ENCODE data around the gene PLA2G4A. TPM values are rescaled to one million over a fixed set of nuclear protein-coding genes. Genes with fewer than 3 reads are reported as not detected.

PLA2G4A gene
- total and polyA plus RNA-seq, 2 experiments from 2014 or later = 1.1 to 3.8 TPM

GRCh38 chr1:186878356-186878755, 49.6 kb downstream of the PLA2G4A start:
- DNase-seq (ENCODE audit: low spot score) (no peak), ATAC-seq (no peak)
- H4K20me1 ChIP-seq (replicated peaks; ENCODE audit: insufficient read depth) = no peaks in the 10 kb centered on the region
- H3K27me3 ChIP-seq (ENCODE audit: insufficient read depth) = no peaks in the 10 kb centered on the region
- Mint-ChIP-seq H3K27ac (no peak overlapping the region), H3K4me3 (no peak overlapping the region), H3K27me3 (ENCODE audit: insufficient read depth, low read depth, poor library complexity) (no peaks in the 10 kb centered on the region), H3K9me3 (no peaks in the 10 kb centered on the region), H3K36me3 (ENCODE audit: low read depth) (no peaks in the 10 kb centered on the region), H3K4me1 (peaks cover 30% of the 10 kb centered on the region)
- no peak overlapping the region for H3K4me3 ChIP-seq
- no peaks in the 10 kb centered on the region for H3K79me2 ChIP-seq (replicated peaks; ENCODE audit: insufficient read depth)
- no peak overlapping the region for H2AFZ ChIP-seq
- no peaks in the 10 kb centered on the region for H3K9me2 ChIP-seq (ENCODE audit: insufficient read depth)
- TF ChIP-seq REST (IDR thresholded peaks at IDR 0.05; ENCODE audit: unreplicated experiment) = no peak
- no peak for TF ChIP-seq STAT1 (IDR thresholded peaks at IDR 0.05; ENCODE audit: unreplicated experiment)
- TF ChIP-seq POLR2AphosphoS5 (IDR thresholded peaks at IDR 0.05; ENCODE audit: low read depth) = no peak
- no peak overlapping the region for H3K27ac ChIP-seq (ENCODE audit: low read depth)
- no peaks in the 10 kb centered on the region for H3F3A ChIP-seq (replicated peaks; ENCODE audit: low read depth)
- H3K4me1 ChIP-seq (ENCODE audit: insufficient read depth) = peaks cover 22% of the 10 kb centered on the region
- H3K36me3 ChIP-seq (ENCODE audit: insufficient read depth) = no peaks in the 10 kb centered on the region
- H3K4me2 ChIP-seq = no peak overlapping the region

GRCh38 chr1:186880982-186881381, 52.2 kb downstream of the PLA2G4A start:
- H3F3A ChIP-seq (replicated peaks; ENCODE audit: low read depth) = no peaks in the 10 kb centered on the region
- peaks cover 10% of the 10 kb centered on the region for H3K4me1 Mint-ChIP-seq
- TF ChIP-seq ZNF114 (CRISPR knock-in tag; IDR thresholded peaks at IDR 0.05) = no peak
- TF ChIP-seq JUNB (IDR thresholded peaks at IDR 0.05; ENCODE audit: unreplicated experiment) = no peak
- no peak for TF ChIP-seq ZNF462 (CRISPR knock-in tag; IDR thresholded peaks at IDR 0.05)
- TF ChIP-seq EZH2 (IDR thresholded peaks at IDR 0.05; ENCODE audit: low read depth, unreplicated experiment) = no peak
- no peak for TF ChIP-seq ETS1 (IDR thresholded peaks at IDR 0.05)
- no peak for TF ChIP-seq ZNF331 (CRISPR knock-in tag; IDR thresholded peaks at IDR 0.05; ENCODE audit: low read depth)
- TF ChIP-seq EZH2phosphoT487 (IDR thresholded peaks at IDR 0.05; ENCODE audit: unreplicated experiment) = no peak
- TF ChIP-seq POLR2AphosphoS5 (IDR thresholded peaks at IDR 0.05; ENCODE audit: low read depth) = no peak

More at GRCh38 chr1:186880982-186881381, 52.2 kb downstream of the PLA2G4A start:
- no peak overlapping the region for H3K4me3 ChIP-seq
- no peak overlapping the region for H3K27ac ChIP-seq (ENCODE audit: low read depth)
- no peak overlapping the region for H3K4me3 Mint-ChIP-seq
- 0 out of 2 replicates have a peak, but pooled peaks cover 9% of the 10 kb centered on the region for H3K4me1 ChIP-seq (ENCODE audit: insufficient read depth)
- H3K36me3 Mint-ChIP-seq (ENCODE audit: low read depth) = no peaks in the 10 kb centered on the region
- no peaks in the 10 kb centered on the region for H3K79me2 ChIP-seq (replicated peaks; ENCODE audit: insufficient read depth)
- H3K27me3 ChIP-seq (ENCODE audit: insufficient read depth) = no peaks in the 10 kb centered on the region
- H4K20me1 ChIP-seq (replicated peaks; ENCODE audit: insufficient read depth) = no peaks in the 10 kb centered on the region
- H3K9me3 Mint-ChIP-seq = peaks cover 3% of the 10 kb centered on the region; the same call in 1 of the 3 replicates
- no peaks in the 10 kb centered on the region for H3K27me3 Mint-ChIP-seq (ENCODE audit: insufficient read depth, low read depth, poor library complexity)
- H3K4me2 ChIP-seq = no peak overlapping the region
- no peaks in the 10 kb centered on the region for H3K36me3 ChIP-seq (ENCODE audit: insufficient read depth)
- DNase-seq (ENCODE audit: low spot score) (no peak), ATAC-seq (no peak)
- no peak overlapping the region for H2AFZ ChIP-seq
- H3K27ac Mint-ChIP-seq = no peak overlapping the region
- no peaks in the 10 kb centered on the region for H3K9me2 ChIP-seq (ENCODE audit: insufficient read depth)
